ENCODE data around the gene G6PC3.

G6PC3 gene

GRCh38 chr17:44071198-44071520, 624 bp downstream of the G6PC3 start:
- Histone ChIP-seq H3K36me3 (replicated peaks; ENCODE audit: insufficient read depth, low read length) (no peaks in the 10 kb centered on the region), H3K4me2 (ENCODE audit: low read depth, low read length) (peak overlapping the region; percentile 96), H2AFZ (ENCODE audit: low read length) (peak overlapping the region; percentile 75)

GRCh38 chr17:44071772-44072171, 1.2 kb downstream of the G6PC3 start:
- H3K36me3 ChIP-seq (replicated peaks; ENCODE audit: insufficient read depth, low read length), result no peaks in the 10 kb centered on the region

More at GRCh38 chr17:44071198-44071520, 624 bp downstream of the G6PC3 start:
- H3K27me3 ChIP-seq (replicated peaks; ENCODE audit: insufficient read depth, low read length), result no peaks in the 10 kb centered on the region
- peaks cover 10% of the 10 kb centered on the region for H3K4me1 ChIP-seq (ENCODE audit: low read length)
- no peaks in the 10 kb centered on the region for H3K9me2 ChIP-seq (replicated peaks; ENCODE audit: insufficient read depth, low read length)
- TF ChIP-seq EZH2phosphoT487 (IDR thresholded peaks at IDR 0.05; ENCODE audit: low read length), result no peak
- no peak for TF ChIP-seq CTCF (IDR thresholded peaks at IDR 0.05; ENCODE audit: low read length)
- no peak for DNase-seq
- H3K79me2 ChIP-seq (ENCODE audit: low read length), result peaks cover 37% of the 10 kb centered on the region
- H3F3A ChIP-seq (ENCODE audit: insufficient read depth, low read length), result peaks cover 21% of the 10 kb centered on the region
- H3K27ac ChIP-seq (ENCODE audit: low read length), result peak overlapping the region; percentile 75; the same call in 1 of the 2 replicates
- H3K4me3 ChIP-seq (ENCODE audit: low read length), result peak overlapping the region; percentile 94
- no peaks in the 10 kb centered on the region for H4K20me1 ChIP-seq (ENCODE audit: insufficient read depth, low read length)
- no peaks in the 10 kb centered on the region for H3K9me3 ChIP-seq (replicated peaks; ENCODE audit: insufficient read depth, low read length)
- H3K9ac ChIP-seq (ENCODE audit: low read length), result peak overlapping the region; percentile 80

GRCh38 chr17:44074231-44074910, 3.8 kb downstream of the G6PC3 start:
- Histone ChIP-seq H2AFZ (ENCODE audit: low read length) (no peak overlapping the region), H3K27ac (ENCODE audit: low read length) (no peak overlapping the region), H3K79me2 (ENCODE audit: low read length) (peaks cover 25% of the 10 kb centered on the region), H3K9me2 (replicated peaks; ENCODE audit: insufficient read depth, low read length) (no peaks in the 10 kb centered on the region), H3K36me3 (replicated peaks; ENCODE audit: insufficient read depth, low read length) (no peaks in the 10 kb centered on the region), H3K4me1 (ENCODE audit: low read length) (peaks cover 10% of the 10 kb centered on the region), H3K4me3 (ENCODE audit: low read length) (no peak overlapping the region), H3K9ac (ENCODE audit: low read length) (no peak overlapping the region), H3K4me2 (ENCODE audit: low read depth, low read length) (no peak overlapping the region), H4K20me1 (ENCODE audit: insufficient read depth, low read length) (no peaks in the 10 kb centered on the region), H3F3A (ENCODE audit: insufficient read depth, low read length) (peaks cover 17% of the 10 kb centered on the region), H3K27me3 (replicated peaks; ENCODE audit: insufficient read depth, low read length) (no peaks in the 10 kb centered on the region), H3K9me3 (replicated peaks; ENCODE audit: insufficient read depth, low read length) (no peaks in the 10 kb centered on the region)
- no peak for TF ChIP-seq EZH2phosphoT487 (IDR thresholded peaks at IDR 0.05; ENCODE audit: low read length)
- no peak for TF ChIP-seq CTCF (IDR thresholded peaks at IDR 0.05; ENCODE audit: low read length)
- no peak for TF ChIP-seq EZH2 (optimal IDR thresholded peaks at IDR 0.05; ENCODE audit: low read depth, low read length)
- DNase-seq, result no peak

More at GRCh38 chr17:44071772-44072171, 1.2 kb downstream of the G6PC3 start:
- Histone ChIP-seq H3K4me1 (ENCODE audit: low read length) (peaks cover 10% of the 10 kb centered on the region), H3K9ac (ENCODE audit: low read length) (peak overlapping the region; percentile 80; the same call in 1 of the 2 replicates), H3K4me2 (ENCODE audit: low read depth, low read length) (peak overlapping the region; percentile 96), H3K27me3 (replicated peaks; ENCODE audit: insufficient read depth, low read length) (no peaks in the 10 kb centered on the region), H3K4me3 (ENCODE audit: low read length) (peak overlapping the region; percentile 94), H3F3A (ENCODE audit: insufficient read depth, low read length) (peaks cover 18% of the 10 kb centered on the region), H3K9me3 (replicated peaks; ENCODE audit: insufficient read depth, low read length) (no peaks in the 10 kb centered on the region), H3K9me2 (replicated peaks; ENCODE audit: insufficient read depth, low read length) (no peaks in the 10 kb centered on the region), H3K27ac (ENCODE audit: low read length) (peak overlapping the region; percentile 75; the same call in 1 of the 2 replicates), H3K79me2 (ENCODE audit: low read length) (peaks cover 32% of the 10 kb centered on the region), H2AFZ (ENCODE audit: low read length) (no peak overlapping the region), H4K20me1 (ENCODE audit: insufficient read depth, low read length) (no peaks in the 10 kb centered on the region)
- DNase-seq, result no peak
- no peak for TF ChIP-seq EZH2 (optimal IDR thresholded peaks at IDR 0.05; ENCODE audit: low read depth, low read length)
- TF ChIP-seq CTCF (IDR thresholded peaks at IDR 0.05; ENCODE audit: low read length), result no peak
- TF ChIP-seq EZH2phosphoT487 (IDR thresholded peaks at IDR 0.05; ENCODE audit: low read length), result no peak

All from MM.1S (cell line).